Measurements from ENCODE around the gene CLCN7. TPM values are rescaled to one million over a fixed set of nuclear protein-coding genes. Genes with fewer than 3 reads are reported as not detected.

The CLCN7 gene
- total RNA-seq, 2 donors from 2014 or later, result 51.9 to 108 TPM

- Histone ChIP-seq H3K27ac (no peak overlapping the region), H3K4me1 (replicated peaks) (no peaks in the 10 kb centered on the region), H3K36me3 (peaks cover 9 to 26% of the 10 kb centered on the region in 2 donors), H3K9me3 (no peaks in the 10 kb centered on the region), H3K4me3 (no peak overlapping the region), H3K27me3 (replicated peaks; ENCODE audit: insufficient read depth) (no peaks in the 10 kb centered on the region)
- WGBS, result 94% methylated on average over 34 of the region's 34 CpGs
- intact Hi-C loops (cut with DNase I), result no loop called here
- TF ChIP-seq POLR2A (IDR thresholded peaks at IDR 0.05) (no peak), POLR2AphosphoS5 (IDR thresholded peaks at IDR 0.05) (no peak), CTCF (IDR thresholded peaks at IDR 0.05) (no peak)
- no peak for DNase-seq (ENCODE audit: low spot score)
Measured at GRCh38 chr16:1451702-1452392, 23.0 kb downstream of the CLCN7 start.

DNA sequence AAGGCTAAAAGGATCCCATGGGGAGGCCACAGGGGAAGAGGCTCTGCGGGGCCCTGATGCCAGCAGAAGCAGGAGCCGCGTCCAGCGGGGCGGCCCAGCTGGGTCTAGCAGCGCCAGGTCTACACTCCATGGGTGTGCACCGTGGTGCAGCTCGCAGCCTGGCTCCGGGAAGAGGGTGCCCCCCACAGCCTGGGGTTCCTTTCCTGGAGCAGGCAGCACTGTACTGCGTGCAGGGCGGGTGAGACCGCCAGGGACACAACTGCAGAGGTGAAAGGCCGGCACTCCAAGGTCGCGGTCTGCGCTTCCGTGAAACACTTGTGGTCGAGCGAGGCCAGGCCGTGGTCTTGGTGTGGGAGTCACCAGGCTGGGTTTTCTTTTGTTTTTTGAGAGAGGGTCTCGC is 24.0 kb downstream of the CLCN7 start:
- H3K27ac ChIP-seq, result no peak overlapping the region
- no peak overlapping the region for H3K4me3 ChIP-seq
- no peak for TF ChIP-seq CTCF (IDR thresholded peaks at IDR 0.05)
- no peak for TF ChIP-seq POLR2A (IDR thresholded peaks at IDR 0.05)
- TF ChIP-seq POLR2AphosphoS5 (IDR thresholded peaks at IDR 0.05), result no peak
- peaks cover 9 to 23% of the 10 kb centered on the region in 2 donors for H3K36me3 ChIP-seq
- H3K4me1 ChIP-seq (replicated peaks), result no peaks in the 10 kb centered on the region
- H3K9me3 ChIP-seq, result no peaks in the 10 kb centered on the region
- intact Hi-C loops (cut with DNase I), result no loop called here
- DNase-seq (ENCODE audit: low spot score), result no peak
- no peaks in the 10 kb centered on the region for H3K27me3 ChIP-seq (replicated peaks; ENCODE audit: insufficient read depth)
- 93% methylated on average over 21 of the region's 21 CpGs for WGBS

GRCh38 chr16:1450218-1450617 is 24.6 kb downstream of the CLCN7 start:
- DNase-seq (ENCODE audit: low spot score), result no peak
- intact Hi-C loops (cut with DNase I), result no loop called here
- TF ChIP-seq POLR2A (IDR thresholded peaks at IDR 0.05), result no peak
- TF ChIP-seq POLR2AphosphoS5 (IDR thresholded peaks at IDR 0.05), result no peak
- TF ChIP-seq CTCF (IDR thresholded peaks at IDR 0.05), result no peak
- no peak overlapping the region for H3K27ac ChIP-seq
- 94% methylated on average over 29 of the region's 29 CpGs for WGBS
- H3K27me3 ChIP-seq (replicated peaks; ENCODE audit: insufficient read depth), result no peaks in the 10 kb centered on the region
- no peaks in the 10 kb centered on the region for H3K4me1 ChIP-seq (replicated peaks)
- no peak overlapping the region for H3K4me3 ChIP-seq
- H3K9me3 ChIP-seq, result no peaks in the 10 kb centered on the region
- peaks cover 9 to 19% of the 10 kb centered on the region in 2 donors for H3K36me3 ChIP-seq

DNA sequence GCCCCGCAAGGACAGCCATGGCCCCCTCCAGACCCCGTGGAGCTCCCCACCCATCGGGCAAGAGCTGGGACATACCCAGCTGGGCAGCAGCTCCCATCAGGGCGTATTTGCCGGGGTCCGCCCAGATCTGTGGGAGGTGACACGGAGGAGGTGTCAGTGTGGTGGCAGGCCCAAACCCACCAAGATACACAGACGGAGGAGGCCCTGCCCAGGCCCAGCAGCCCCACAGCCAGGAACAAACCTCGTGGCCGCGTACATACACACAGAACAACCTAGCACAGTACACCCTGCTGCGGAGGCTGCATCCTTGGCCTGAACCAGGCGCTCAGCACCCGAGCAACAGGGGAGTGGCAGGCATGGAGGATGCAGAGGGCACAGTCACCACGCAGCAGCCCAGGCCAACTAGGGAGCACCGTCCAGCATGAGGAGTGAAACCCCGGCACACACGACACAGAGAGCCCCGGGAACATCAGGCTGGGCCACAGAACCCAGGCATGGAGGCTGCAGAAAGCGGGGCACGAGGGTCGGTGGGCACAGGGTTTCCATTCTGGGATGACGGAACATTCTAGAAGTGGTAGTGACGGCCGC is 25.5 kb downstream of the CLCN7 start:
- Histone ChIP-seq H3K36me3 (peaks cover 9 to 13% of the 10 kb centered on the region in 2 donors), H3K27ac (no peak overlapping the region), H3K27me3 (replicated peaks; ENCODE audit: insufficient read depth) (no peaks in the 10 kb centered on the region), H3K4me1 (replicated peaks) (no peaks in the 10 kb centered on the region), H3K4me3 (no peak overlapping the region), H3K9me3 (no peaks in the 10 kb centered on the region)
- no peak for DNase-seq (ENCODE audit: low spot score)
- TF ChIP-seq CTCF (IDR thresholded peaks at IDR 0.05) (no peak), POLR2AphosphoS5 (IDR thresholded peaks at IDR 0.05) (no peak), POLR2A (IDR thresholded peaks at IDR 0.05) (no peak)
- intact Hi-C loops (cut with DNase I), result no loop called here
- 93% methylated on average over 25 of the region's 25 CpGs for WGBS

All from prostate gland (tissue), 2 donors.